ENCODE results near the gene CASKIN2. TPM values are rescaled to one million over a fixed set of nuclear protein-coding genes. Genes with fewer than 3 reads are reported as not detected.

Gene CASKIN2
- total RNA-seq, 1 experiment from 2014 or later, result 40.0 TPM

- no peaks in the 10 kb centered on the region for H3K9me3 ChIP-seq (ENCODE audit: control insufficient read depth, insufficient read depth, low read depth, low read length)
- BruUV-seq (replicated peaks), result no TSS peak
- H3K4me3 ChIP-seq (ENCODE audit: low read depth in 2 of 2, low read length in 2 of 2), result no peak overlapping the region
- ATAC-seq (no peak), DNase-seq (ENCODE audit: low read depth, low spot score) (no peak)
- no peak for TF ChIP-seq SIN3A (IDR thresholded peaks at IDR 0.05; ENCODE audit: borderline replicate concordance, insufficient read depth, low read depth, low read length)
- no peaks in the 10 kb centered on the region for H3K36me3 ChIP-seq (ENCODE audit: control insufficient read depth, insufficient read depth, low read length)
- H3K4me1 ChIP-seq (ENCODE audit: control insufficient read depth, insufficient read depth, low read length), result no peaks in the 10 kb centered on the region
- in situ Hi-C loops (cut with HindIII; ENCODE audit: low pct_unique_long_range_greater_than_20kb, low sequenced_read_pairs) (no loop called here), intact Hi-C loops (cut with micrococcal nuclease; ENCODE audit: unreplicated experiment) (no loop called here)
- CTCF ChIA-PET, result no interaction called here
- H3K27ac ChIP-seq (ENCODE audit: low read length), result no peak overlapping the region
- POLR2A ChIA-PET, result no interaction called here
- H3K27me3 ChIP-seq (ENCODE audit: control insufficient read depth, insufficient read depth, low read length), result no peaks in the 10 kb centered on the region
Measured at GRCh38 chr17:75474736-75475135, 40.6 kb downstream of the CASKIN2 start.

DNA sequence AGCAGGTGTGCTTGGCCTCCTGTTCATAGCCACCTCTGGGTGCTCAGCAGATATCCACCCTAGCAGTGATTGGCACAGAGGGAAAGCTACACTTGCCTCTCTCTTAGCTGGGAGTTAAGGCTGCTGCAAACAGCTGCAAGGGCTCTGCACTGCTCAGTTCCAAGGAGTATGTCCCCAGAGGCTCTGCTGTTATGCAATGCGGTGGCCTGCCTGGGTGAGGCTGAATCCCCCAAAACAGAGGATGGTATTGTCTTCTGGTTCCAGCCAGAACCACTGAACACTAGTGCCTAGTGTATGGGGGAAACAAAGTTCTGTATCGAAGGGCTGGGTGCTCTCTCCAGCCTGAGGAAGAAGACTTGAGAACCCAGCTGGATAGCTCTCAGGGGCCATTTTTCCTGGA lies 42.1 kb downstream of the CASKIN2 start:
- ChIA-PET POLR2A (no interaction called here), CTCF (no interaction called here)
- in situ Hi-C loops (cut with HindIII; ENCODE audit: low pct_unique_long_range_greater_than_20kb, low sequenced_read_pairs) (no loop called here), intact Hi-C loops (cut with micrococcal nuclease; ENCODE audit: unreplicated experiment) (no loop called here)
- no peaks in the 10 kb centered on the region for H3K4me1 ChIP-seq (ENCODE audit: control insufficient read depth, insufficient read depth, low read length)
- no peaks in the 10 kb centered on the region for H3K36me3 ChIP-seq (ENCODE audit: control insufficient read depth, insufficient read depth, low read length)
- no TSS peak for BruUV-seq (replicated peaks)
- H3K9me3 ChIP-seq (ENCODE audit: control insufficient read depth, insufficient read depth, low read depth, low read length), result no peaks in the 10 kb centered on the region
- no peaks in the 10 kb centered on the region for H3K27me3 ChIP-seq (ENCODE audit: control insufficient read depth, insufficient read depth, low read length)
- TF ChIP-seq, protein P1, sequence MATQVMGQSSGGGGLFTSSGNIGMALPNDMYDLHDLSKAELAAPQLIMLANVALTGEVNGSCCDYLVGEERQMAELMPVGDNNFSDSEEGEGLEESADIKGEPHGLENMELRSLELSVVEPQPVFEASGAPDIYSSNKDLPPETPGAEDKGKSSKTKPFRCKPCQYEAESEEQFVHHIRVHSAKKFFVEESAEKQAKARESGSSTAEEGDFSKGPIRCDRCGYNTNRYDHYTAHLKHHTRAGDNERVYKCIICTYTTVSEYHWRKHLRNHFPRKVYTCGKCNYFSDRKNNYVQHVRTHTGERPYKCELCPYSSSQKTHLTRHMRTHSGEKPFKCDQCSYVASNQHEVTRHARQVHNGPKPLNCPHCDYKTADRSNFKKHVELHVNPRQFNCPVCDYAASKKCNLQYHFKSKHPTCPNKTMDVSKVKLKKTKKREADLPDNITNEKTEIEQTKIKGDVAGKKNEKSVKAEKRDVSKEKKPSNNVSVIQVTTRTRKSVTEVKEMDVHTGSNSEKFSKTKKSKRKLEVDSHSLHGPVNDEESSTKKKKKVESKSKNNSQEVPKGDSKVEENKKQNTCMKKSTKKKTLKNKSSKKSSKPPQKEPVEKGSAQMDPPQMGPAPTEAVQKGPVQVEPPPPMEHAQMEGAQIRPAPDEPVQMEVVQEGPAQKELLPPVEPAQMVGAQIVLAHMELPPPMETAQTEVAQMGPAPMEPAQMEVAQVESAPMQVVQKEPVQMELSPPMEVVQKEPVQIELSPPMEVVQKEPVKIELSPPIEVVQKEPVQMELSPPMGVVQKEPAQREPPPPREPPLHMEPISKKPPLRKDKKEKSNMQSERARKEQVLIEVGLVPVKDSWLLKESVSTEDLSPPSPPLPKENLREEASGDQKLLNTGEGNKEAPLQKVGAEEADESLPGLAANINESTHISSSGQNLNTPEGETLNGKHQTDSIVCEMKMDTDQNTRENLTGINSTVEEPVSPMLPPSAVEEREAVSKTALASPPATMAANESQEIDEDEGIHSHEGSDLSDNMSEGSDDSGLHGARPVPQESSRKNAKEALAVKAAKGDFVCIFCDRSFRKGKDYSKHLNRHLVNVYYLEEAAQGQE (IDR thresholded peaks at IDR 0.05; ENCODE audit: insufficient read depth in 1 of 2, low read depth in 2 of 2, low read length in 1 of 2), result no peak
- TF ChIP-seq, protein P2, sequence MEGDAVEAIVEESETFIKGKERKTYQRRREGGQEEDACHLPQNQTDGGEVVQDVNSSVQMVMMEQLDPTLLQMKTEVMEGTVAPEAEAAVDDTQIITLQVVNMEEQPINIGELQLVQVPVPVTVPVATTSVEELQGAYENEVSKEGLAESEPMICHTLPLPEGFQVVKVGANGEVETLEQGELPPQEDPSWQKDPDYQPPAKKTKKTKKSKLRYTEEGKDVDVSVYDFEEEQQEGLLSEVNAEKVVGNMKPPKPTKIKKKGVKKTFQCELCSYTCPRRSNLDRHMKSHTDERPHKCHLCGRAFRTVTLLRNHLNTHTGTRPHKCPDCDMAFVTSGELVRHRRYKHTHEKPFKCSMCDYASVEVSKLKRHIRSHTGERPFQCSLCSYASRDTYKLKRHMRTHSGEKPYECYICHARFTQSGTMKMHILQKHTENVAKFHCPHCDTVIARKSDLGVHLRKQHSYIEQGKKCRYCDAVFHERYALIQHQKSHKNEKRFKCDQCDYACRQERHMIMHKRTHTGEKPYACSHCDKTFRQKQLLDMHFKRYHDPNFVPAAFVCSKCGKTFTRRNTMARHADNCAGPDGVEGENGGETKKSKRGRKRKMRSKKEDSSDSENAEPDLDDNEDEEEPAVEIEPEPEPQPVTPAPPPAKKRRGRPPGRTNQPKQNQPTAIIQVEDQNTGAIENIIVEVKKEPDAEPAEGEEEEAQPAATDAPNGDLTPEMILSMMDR (IDR thresholded peaks at IDR 0.05), result no peak
- TF ChIP-seq POLR2AphosphoS5 (IDR thresholded peaks at IDR 0.05; ENCODE audit: low read depth, low read length), result no peak
- no peak for TF ChIP-seq SIN3A (IDR thresholded peaks at IDR 0.05; ENCODE audit: borderline replicate concordance, insufficient read depth, low read depth, low read length)
- no peak for TF ChIP-seq TCF7L2 (IDR thresholded peaks at IDR 0.05; ENCODE audit: low read depth, low read length)
- no peak for ATAC-seq
- DNase-seq (ENCODE audit: low read depth, low spot score), result no peak
- H3K4me3 ChIP-seq (ENCODE audit: low read depth in 2 of 2, low read length in 2 of 2), result no peak overlapping the region
- H3K27ac ChIP-seq (ENCODE audit: low read length), result no peak overlapping the region

DNA sequence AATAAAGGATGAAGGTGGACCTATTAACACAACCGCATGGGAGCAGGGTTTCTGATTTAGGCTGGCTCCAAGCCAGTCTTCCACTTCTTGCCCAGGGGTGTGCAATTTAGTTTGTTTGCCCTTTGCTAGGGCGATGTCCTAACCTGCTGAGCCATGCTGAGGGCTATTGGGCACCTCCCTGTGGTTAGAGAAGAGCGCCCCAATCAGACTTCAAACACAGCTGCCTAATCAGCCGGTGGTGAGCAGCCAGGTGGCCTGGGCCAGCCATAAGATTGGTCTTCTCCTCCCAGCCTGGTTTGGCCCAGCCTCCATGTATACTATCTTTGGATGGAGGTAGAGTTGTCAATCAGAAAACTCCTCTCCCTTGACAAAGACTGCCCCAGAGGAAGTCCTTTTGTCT lies 43.2 kb downstream of the CASKIN2 start:
- Histone ChIP-seq H3K36me3 (ENCODE audit: control insufficient read depth, insufficient read depth, low read length) (no peaks in the 10 kb centered on the region), H3K27me3 (ENCODE audit: control insufficient read depth, insufficient read depth, low read length) (no peaks in the 10 kb centered on the region), H3K4me1 (ENCODE audit: control insufficient read depth, insufficient read depth, low read length) (no peaks in the 10 kb centered on the region), H3K27ac (ENCODE audit: low read length) (no peak overlapping the region), H3K9me3 (ENCODE audit: control insufficient read depth, insufficient read depth, low read depth, low read length) (no peaks in the 10 kb centered on the region), H3K4me3 (ENCODE audit: low read depth in 2 of 2, low read length in 2 of 2) (no peak overlapping the region)
- intact Hi-C loops (cut with micrococcal nuclease; ENCODE audit: unreplicated experiment) (no loop called here), in situ Hi-C loops (cut with HindIII; ENCODE audit: low pct_unique_long_range_greater_than_20kb, low sequenced_read_pairs) (no loop called here)
- ChIA-PET POLR2A (no interaction called here), CTCF (no interaction called here)
- no peak for DNase-seq (ENCODE audit: low read depth, low spot score)
- TF ChIP-seq SIN3A (IDR thresholded peaks at IDR 0.05; ENCODE audit: borderline replicate concordance, insufficient read depth, low read depth, low read length), result no peak
- TF ChIP-seq, protein P1 (IDR thresholded peaks at IDR 0.05; ENCODE audit: insufficient read depth in 1 of 2, low read depth in 2 of 2, low read length in 1 of 2), result no peak
- TF ChIP-seq, protein P2 (IDR thresholded peaks at IDR 0.05), result no peak
- TF ChIP-seq TCF7L2 (IDR thresholded peaks at IDR 0.05; ENCODE audit: low read depth, low read length), result no peak
- ATAC-seq, result no peak
- BruUV-seq (replicated peaks), result no TSS peak

Data from Panc1 (cell line).